A673 (cell line): Measurements from ENCODE around the gene ADAMTS13. TPM values are rescaled to one million over a fixed set of nuclear protein-coding genes. Genes with fewer than 3 reads are reported as not detected.

Experiments
- BruUV-seq: library from RNA; stranded (reverse); fragments of 400-500 nt; replicated peaks from 2 replicates; lab custom pipeline; 2021; lab: Mats Ljungman, UMichigan
- CTCF ChIA-PET: fragments of 300-600 bp; sonication (Branson Sonifier 250); formaldehyde crosslinking; loops from one replicate; lab custom pipeline; 2022; ENCODE audit warnings: antibody characterized with exemption; lab: Charles Lee
- POLR2A ChIA-PET: fragments of 300-600 bp; sonication (Branson Sonifier 250); formaldehyde crosslinking; loops from one replicate; lab custom pipeline; 2022; ENCODE audit warnings: antibody characterized with exemption; ENCODE audit not compliant: low non-redundant PET; lab: Charles Lee
- DNase-seq: peaks from one replicate; pipeline ENCODE4 v3.0.0-alpha.2; 2015; ENCODE audit warnings: low spot score
- H3K27ac ChIP-seq: fragments of 200-600 bp; sonication (generic); 2 replicates; pipeline ENCODE4 v1.5.1; 2016; ENCODE audit warnings: mixed run types, low read depth, mild to moderate bottlenecking, mixed read lengths, antibody characterized with exemption, low read length; ENCODE audit not compliant: poor library complexity, severe bottlenecking
- H3K27me3 ChIP-seq: fragments of 200-600 bp; sonication (generic); replicated peaks from 2 replicates; pipeline ENCODE4 v1.6.1; 2017; ENCODE audit warnings: mixed run types, low read depth, mild to moderate bottlenecking, mixed read lengths, antibody characterized with exemption, low read length; ENCODE audit not compliant: insufficient read depth, poor library complexity
- H3K36me3 ChIP-seq: fragments of 200-600 bp; sonication (generic); 2 replicates; pipeline ENCODE4 v1.6.1; 2016; ENCODE audit warnings: mixed run types, mild to moderate bottlenecking, mixed read lengths, antibody characterized with exemption, low read length; ENCODE audit not compliant: insufficient read depth, poor library complexity, severe bottlenecking
- H3K4me1 ChIP-seq: fragments of 200-600 bp; sonication (generic); 2 replicates; pipeline ENCODE4 v1.6.1; 2017; ENCODE audit warnings: mixed run types, mild to moderate bottlenecking, mixed read lengths, antibody characterized with exemption, low read length; ENCODE audit not compliant: insufficient read depth, poor library complexity, severe bottlenecking
- H3K4me3 ChIP-seq: fragments of 200-600 bp; sonication (generic); 2 replicates; pipeline ENCODE4 v1.5.1; 2016; ENCODE audit warnings: low read depth, mixed run types, mild to moderate bottlenecking, mixed read lengths, low read length; ENCODE audit not compliant: poor library complexity, severe bottlenecking
- H3K9me3 ChIP-seq: fragments of 200-600 bp; sonication (generic); 2 replicates; pipeline ENCODE4 v1.6.1; 2016; ENCODE audit warnings: mixed run types, low read depth, mild to moderate bottlenecking, mixed read lengths, antibody characterized with exemption, low read length; ENCODE audit not compliant: poor library complexity, severe bottlenecking
- EZH2 ChIP-seq: fragments of 200-600 bp; sonication (generic); IDR thresholded peaks from 2 replicates; pipeline ENCODE4 v1.6.1; 2017; ENCODE audit warnings: borderline replicate concordance, low read depth, mild to moderate bottlenecking, mixed read lengths, antibody characterized with exemption, low read length; ENCODE audit not compliant: poor library complexity, severe bottlenecking
- intact Hi-C: fragments of 100-400 bp; cut with micrococcal nuclease; formaldehyde crosslinking; loops from one replicate; pipeline ENCODE4 v1.10.0; 2022; ENCODE audit not compliant: unreplicated experiment
- total RNA-seq: library from RNA; stranded (reverse); gene quantifications from 2 replicates; pipeline ENCODE4 v1.2.3, GENCODE V29; 2021
- TF ChIP-seq, protein P1 (sequence below): fragments of 300-800, 200-600 bp; sonication (generic); conservative IDR thresholded peaks from 2 replicates; pipeline ENCODE4 v1.5.1; 2017; ENCODE audit warnings: low read depth, mild to moderate bottlenecking, antibody characterized with exemption, low read length, moderate library complexity, mixed read lengths

Gene ADAMTS13
- total RNA-seq, 1 experiment from 2014 or later = 1.3 TPM

DNA sequence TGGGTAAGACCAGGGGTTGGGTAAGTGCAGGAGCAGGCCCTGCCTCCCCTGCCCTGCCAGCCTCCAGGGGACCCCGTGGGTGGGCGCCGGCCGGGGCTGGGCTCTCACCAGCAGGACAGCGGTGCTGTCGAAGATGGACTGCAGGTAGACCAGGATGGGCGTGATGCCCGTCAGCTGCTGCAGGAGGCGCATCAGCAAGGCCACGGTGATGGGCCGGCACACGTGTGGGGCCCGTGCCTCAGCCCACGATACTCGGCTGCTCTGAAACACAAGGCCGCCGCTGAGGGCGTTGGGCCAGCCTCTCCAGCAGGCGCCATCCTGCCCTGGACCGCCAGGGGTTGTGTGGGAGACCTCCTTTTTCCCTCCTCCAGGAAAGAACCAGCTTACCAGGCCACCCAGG is 52.7 kb downstream of the ADAMTS13 start:
- POLR2A ChIA-PET = no interaction called here
- no peak for TF ChIP-seq EZH2
- TF ChIP-seq, protein P1, sequence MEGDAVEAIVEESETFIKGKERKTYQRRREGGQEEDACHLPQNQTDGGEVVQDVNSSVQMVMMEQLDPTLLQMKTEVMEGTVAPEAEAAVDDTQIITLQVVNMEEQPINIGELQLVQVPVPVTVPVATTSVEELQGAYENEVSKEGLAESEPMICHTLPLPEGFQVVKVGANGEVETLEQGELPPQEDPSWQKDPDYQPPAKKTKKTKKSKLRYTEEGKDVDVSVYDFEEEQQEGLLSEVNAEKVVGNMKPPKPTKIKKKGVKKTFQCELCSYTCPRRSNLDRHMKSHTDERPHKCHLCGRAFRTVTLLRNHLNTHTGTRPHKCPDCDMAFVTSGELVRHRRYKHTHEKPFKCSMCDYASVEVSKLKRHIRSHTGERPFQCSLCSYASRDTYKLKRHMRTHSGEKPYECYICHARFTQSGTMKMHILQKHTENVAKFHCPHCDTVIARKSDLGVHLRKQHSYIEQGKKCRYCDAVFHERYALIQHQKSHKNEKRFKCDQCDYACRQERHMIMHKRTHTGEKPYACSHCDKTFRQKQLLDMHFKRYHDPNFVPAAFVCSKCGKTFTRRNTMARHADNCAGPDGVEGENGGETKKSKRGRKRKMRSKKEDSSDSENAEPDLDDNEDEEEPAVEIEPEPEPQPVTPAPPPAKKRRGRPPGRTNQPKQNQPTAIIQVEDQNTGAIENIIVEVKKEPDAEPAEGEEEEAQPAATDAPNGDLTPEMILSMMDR = no peak
- H3K9me3 ChIP-seq = no peaks in the 10 kb centered on the region
- no peaks in the 10 kb centered on the region for H3K36me3 ChIP-seq
- H3K27ac ChIP-seq = no peak overlapping the region
- no TSS peak for BruUV-seq
- CTCF ChIA-PET = no interaction called here
- peaks cover 11% of the 10 kb centered on the region for H3K4me1 ChIP-seq
- H3K27me3 ChIP-seq = no peaks in the 10 kb centered on the region
- intact Hi-C loops = no loop called here
- H3K4me3 ChIP-seq = no peak overlapping the region
- DNase-seq = no peak

DNA sequence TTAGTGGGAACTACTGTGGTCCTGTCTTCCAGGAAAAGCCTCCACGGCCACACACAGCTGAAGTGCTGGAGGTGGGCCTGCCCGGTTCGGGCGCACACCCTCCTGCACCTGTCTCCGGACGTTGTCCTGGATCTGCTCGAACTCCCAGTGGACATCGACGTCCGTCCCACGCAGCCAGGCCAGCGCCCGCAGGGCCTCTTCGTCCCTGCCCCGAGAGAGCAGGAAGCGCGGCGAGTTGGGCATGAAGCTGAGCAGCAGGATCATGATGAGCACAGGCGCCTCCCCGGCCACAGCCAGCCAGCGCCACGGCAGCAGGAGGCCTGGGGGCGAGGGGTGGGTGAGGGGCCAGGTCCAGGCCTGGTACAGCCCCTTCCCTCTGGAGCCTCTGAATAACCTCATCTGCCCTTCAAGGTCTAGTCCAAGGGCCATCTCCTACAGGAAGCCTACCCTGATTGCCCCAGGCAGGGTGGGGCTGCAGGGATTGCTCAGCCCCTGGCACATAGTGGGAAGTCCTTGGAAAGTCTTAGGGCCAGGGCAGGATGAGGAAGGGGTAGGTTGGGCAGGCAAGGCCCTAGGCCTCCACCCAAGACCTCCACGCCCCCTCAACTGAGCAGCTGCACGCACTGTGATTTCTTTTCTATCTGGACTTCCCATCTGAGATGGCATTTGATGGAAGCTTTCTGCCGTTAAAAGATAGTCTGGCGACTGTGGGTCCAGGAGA is 53.3 kb downstream of the ADAMTS13 start:
- CTCF ChIA-PET = no interaction called here
- H3K9me3 ChIP-seq = no peaks in the 10 kb centered on the region
- H3K36me3 ChIP-seq = no peaks in the 10 kb centered on the region
- intact Hi-C loops = no loop called here
- TF ChIP-seq, protein P1 = no peak
- TF ChIP-seq EZH2 = no peak
- no peak for DNase-seq
- no peaks in the 10 kb centered on the region for H3K27me3 ChIP-seq
- POLR2A ChIA-PET = no interaction called here
- BruUV-seq = no TSS peak
- no peak overlapping the region for H3K27ac ChIP-seq
- H3K4me1 ChIP-seq = peaks cover 11% of the 10 kb centered on the region
- no peak overlapping the region for H3K4me3 ChIP-seq

DNA sequence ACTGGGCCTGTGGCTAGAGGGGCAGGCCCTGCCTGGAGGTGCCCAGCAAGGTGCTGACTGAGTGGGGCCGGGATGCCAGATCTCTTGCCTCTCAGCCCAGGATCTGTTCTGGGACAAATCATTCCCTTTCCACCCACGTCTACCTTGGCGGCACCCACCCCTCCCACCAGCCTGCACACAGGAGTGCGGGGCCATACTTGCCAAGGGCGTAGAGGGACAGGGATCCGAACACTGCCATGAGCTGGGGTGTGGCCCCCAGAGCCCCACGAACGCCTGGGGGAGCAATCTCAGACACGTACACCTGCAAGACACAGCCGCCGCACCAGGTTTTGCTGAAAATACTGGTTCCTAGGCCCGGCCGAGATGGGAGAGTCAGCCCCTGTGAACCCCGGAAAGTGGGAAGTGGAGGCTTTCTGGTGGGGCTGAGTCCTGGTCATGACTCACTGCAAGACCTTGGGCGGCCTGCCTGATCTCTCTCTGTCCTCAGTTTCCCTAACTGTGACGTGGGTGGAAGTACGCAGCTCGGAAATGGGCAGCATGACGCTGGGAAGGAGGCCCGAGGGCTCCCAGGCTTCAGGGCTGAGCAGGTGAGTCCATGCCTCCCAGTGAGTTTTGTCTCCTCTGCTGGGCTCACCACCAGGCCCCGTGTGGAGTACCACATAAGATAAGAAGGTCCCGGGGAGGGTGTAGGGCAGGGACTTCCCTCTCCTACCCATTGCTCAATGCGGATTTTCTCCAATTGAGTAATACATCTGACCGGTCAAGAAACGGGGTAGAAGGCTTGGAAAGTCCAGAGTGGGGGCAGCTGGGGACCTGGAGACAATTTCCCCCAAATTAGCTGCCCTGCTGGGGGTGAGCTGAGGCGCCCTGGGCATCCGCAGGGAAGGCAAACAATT is 54.1 kb downstream of the ADAMTS13 start:
- TF ChIP-seq, protein P1 = no peak
- no peak for TF ChIP-seq EZH2
- CTCF ChIA-PET = no interaction called here
- BruUV-seq = no TSS peak
- peaks cover 11% of the 10 kb centered on the region for H3K4me1 ChIP-seq
- no peak overlapping the region for H3K4me3 ChIP-seq
- no peaks in the 10 kb centered on the region for H3K36me3 ChIP-seq
- intact Hi-C loops = no loop called here
- H3K9me3 ChIP-seq = no peaks in the 10 kb centered on the region
- no peaks in the 10 kb centered on the region for H3K27me3 ChIP-seq
- POLR2A ChIA-PET = no interaction called here
- no peak overlapping the region for H3K27ac ChIP-seq
- DNase-seq = no peak
